Stimulated activated CD4-positive, alpha-beta T cell treated with anti-CD3 and anti-CD28 coated beads, Interleukin-12 subunit alpha, Interleukin-12 subunit beta, amount 100 ng/mL, for 4 hours (primary cell): ENCODE measurements around the gene DLD.
"Not testable (repeated sequence)": the region's sequence is repeated elsewhere in the genome, so short reads cannot be mapped to it uniquely, and the experiment has no call there.

Experiments used
- DNase-seq: peaks from one replicate; pipeline ENCODE4 v3.0.0-alpha.2; 2020

DLD gene

DNA sequence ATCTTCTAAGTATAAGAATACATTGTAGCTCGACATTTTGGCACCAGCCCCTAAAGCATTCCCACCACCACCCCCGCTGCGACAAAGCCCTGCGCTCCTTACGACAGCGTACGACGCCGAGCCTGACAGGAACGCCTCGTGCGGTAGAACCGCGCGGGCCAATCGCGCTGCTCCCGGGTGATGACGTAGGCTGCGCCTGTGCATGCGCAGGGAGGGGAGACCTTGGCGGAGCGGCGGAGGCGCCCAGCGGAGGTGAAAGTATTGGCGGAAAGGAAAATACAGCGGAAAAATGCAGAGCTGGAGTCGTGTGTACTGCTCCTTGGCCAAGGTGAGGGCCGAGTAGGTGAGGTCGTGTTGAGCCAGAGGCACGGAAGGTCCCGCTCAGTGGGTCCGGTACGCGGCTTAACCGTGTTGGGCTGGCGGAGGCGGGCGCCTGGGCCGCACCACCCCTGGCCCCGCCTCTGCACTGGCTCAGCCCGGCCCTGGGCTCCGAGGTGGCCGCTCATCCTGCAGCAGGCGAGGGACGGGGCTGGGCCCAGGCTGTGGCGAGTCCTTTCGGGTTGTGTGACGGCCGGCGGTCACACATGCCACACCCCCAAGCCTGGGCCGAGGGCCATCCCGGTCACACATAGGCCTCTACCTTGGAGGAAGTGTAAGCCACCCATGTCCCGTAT is at the start of gene DLD:
Gene DLD (plus strand): TSS at position 222 of the 674 bp plus-strand sequence. CDS start 68 bp downstream, at position 290.
- DNase-seq = peak; percentile 90

DNA sequence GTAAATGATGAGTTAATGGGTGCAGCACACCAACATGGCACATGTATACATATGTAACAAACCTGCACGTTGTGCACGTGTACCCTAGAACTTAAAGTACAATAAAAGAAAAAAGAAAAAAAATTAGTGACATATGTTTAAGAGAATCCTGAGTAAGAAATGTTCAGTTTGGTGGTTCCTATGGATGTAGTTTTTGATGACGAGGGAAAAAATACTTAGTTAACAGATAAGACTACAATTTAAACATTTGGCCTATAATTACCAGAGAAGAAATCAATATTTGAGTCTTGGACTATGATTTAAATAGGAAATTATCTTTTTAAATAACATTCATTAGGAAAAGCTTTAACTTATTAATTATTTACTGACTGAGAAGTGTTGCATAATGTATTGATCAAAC is 48.8 kb upstream of the DLD start:
- no peak for DNase-seq

DNA sequence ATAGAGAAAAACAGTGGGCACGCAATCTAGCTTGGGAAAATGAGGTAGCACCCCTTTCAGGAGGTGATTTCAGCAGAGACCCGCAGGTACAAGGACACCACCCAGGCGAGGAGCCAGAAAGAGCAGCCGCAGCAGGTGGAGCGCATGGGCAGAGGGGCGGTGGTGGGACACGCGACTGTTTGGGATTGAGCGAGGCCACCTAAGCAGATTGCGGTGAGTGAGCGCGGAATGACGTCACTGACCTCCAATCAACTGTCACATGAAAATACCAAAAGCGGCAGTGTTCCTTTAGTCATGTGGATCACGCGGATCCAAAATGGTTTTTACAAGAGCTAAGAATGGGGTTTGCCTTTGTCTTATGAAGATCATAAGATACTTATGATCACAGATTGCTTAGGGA is 47.8 kb upstream of the DLD start:
- DNase-seq = no peak

GRCh38 chr7:107846324-107846723 is 44.7 kb upstream of the DLD start:
- DNase-seq = no peak

GRCh38 chr7:107847168-107847835 is 43.7 kb upstream of the DLD start:
- no peak for DNase-seq

GRCh38 chr7:107847836-107848175 is 43.2 kb upstream of the DLD start:
- DNase-seq = not testable (repeated sequence)

GRCh38 chr7:107848211-107848610 is 42.8 kb upstream of the DLD start:
- not testable (repeated sequence) for DNase-seq

- DNase-seq = no peak
These were observed 40.8 kb upstream of the DLD start for GRCh38 chr7:107850216-107850615.

- DNase-seq = no peak
These were observed 40.3 kb upstream of the DLD start for GRCh38 chr7:107850643-107851042.

DNA sequence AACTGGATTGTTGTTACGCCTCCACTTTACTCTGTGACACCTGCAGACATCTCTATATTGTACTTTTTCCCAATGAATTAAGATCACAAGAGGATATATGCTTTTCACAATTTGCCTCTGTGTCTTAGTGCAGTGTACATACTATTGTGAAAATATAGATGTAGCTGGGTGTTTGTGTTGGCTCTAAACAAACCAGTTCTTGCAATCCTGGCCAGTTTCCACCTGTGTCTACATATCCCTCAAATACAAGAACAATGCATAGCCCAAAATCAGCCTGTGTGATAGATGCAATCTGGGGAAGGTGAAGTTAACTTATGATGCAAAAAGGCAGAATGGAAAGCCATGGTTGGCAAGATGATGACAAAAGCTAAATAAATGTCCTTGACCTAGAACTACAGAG is 36.5 kb upstream of the DLD start:
- DNase-seq = no peak

GRCh38 chr7:107854989-107855388 is 36.0 kb upstream of the DLD start:
- DNase-seq = no peak

- DNase-seq = no peak
These were observed 34.0 kb upstream of the DLD start for GRCh38 chr7:107856806-107857540.

DNA sequence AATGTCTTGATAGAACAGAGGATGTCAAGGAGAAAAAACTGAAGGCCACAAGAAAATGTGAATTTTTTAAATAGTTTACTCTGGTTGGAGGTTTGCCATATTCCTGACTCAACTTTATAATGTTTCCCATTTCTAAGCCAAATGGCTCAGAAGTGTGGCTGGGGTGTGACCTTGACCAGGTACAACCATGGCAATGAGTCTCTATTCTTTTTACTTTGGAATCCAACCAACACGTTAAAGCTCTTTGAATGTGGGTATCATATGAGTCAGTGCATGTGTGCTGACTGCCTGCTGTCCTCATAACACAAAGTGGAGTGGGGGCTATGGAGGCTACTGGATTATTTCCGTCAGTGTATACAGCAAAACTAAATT is 33.5 kb upstream of the DLD start:
- DNase-seq = no peak

DNA sequence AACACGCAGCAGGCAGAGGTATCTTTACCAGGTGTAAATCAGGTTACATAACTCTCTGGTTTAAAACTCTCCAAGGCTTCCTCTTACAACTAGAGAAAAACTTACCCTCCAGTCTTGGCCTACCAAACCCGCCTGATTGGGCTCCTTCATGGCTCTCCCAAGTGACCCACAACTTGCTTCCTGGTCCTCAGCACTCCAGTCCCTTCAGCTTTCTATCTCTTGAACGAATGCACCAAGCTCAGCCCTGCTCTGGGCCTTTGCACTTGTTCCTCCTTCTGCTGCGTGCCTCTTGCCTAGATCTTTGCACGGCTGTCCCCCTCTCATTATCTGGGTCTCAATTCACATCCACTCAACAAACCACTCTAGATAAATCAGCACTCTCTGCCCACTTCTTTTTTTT is 32.7 kb upstream of the DLD start:
- DNase-seq = no peak

GRCh38 chr7:107860279-107860961 is 30.6 kb upstream of the DLD start:
- DNase-seq = no peak

DNA sequence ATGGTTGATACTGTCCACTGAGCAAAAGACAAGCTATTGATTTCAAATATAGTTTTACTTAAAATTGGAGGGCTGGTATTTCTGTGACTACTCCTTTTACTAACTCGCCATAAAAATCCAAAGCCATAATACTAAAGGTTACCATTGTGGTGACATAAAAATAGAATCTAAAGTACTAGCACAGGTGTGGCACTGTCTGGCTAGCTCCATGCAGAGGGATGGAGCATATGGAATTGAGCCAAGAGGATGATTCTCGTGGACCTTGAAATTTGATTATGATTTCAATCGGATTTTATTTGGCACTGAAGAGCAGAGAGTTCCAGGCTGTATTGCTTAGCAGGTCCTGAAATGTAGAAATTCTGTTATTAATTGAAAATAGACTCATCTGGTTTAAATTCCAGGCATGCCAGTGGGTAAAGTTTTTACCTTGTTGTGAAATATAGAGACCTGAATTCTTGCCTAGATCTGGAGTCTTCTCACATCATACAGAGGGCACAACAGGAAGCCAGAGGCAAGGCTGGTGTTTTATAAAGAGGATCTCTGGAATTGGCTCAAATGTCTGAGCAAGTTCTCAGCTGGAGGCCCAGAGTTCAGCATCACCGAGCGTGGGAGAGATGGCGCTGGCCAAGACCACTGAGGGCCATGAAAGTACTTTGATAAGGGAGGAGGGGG is 29.9 kb upstream of the DLD start:
- no peak for DNase-seq

DNA sequence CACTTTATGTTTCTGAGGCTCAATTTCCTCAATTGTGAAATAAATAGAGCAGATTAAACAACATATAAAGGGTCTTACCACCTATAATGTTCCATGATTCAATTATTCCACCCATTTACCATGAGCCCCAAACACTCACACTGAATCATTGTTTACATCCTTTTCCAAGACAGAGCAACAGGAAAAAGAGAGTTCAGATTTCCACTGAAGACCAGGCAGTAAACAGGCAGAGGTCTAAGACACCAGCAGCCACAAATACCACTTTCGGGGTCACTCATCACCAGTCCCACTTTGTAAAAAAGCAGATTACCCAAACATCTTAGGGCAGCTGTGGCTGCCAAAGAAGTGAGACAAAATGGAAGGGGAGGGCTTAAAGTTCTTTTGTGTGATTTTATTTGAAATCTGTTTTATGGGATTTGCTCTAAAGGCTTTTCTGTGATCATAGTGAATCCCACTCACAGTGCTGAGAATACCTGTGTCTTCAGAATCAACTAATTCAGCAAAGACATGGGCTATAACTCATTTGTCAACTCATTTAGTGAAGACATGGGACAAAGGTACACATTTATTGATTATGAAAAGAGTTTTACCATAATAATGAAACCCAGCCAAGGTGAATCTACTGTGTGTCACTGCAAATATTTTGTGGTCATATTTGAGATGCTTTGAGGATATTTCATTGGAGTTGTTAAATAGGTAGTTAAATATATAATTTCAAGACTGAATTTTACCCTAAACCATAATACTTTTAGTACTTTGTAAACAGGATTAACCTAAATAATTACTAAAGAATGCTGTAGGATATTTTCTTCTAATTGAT is 24.8 kb upstream of the DLD start:
- DNase-seq = no peak

- DNase-seq = no peak
These were observed 23.0 kb upstream of the DLD start for GRCh38 chr7:107867858-107868466.

- no peak for DNase-seq
These were observed 20.5 kb upstream of the DLD start for GRCh38 chr7:107870427-107871000.

DNA sequence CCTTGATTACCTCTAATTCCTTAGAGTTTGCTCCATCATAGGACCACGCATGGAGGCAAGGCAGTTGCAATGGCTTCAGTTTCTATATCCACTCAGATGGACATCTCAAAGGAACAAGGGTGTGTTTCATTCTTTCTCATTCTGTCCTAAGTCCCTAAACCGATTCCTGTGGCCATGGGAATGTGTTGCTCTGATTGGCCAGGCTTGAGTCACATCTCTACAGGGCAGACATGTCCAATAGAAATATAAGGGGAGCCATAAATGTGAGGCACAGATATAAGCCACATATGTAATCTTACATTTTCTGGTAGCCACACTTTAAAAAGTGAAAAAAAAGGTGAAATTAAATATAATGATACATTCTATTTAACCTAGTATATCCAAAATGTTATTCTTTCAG is 16.9 kb upstream of the DLD start:
- no peak for DNase-seq
